Stomach (tissue), 4 donors: Measurements from ENCODE around the gene TFF1.

Experiments used
- CTCF ChIP-seq, 7 experiments: fragments of 450-650 bp in 4 of 7; fragments of 200-600 bp in 3 of 7; sonication (generic) in 3 of 7; IDR thresholded peaks; one replicate each; pipeline ENCODE4 v1.5.1; 2016 to 2019; ENCODE audit warnings: antibody characterized with exemption in 7 of 7, control low read depth in 2 of 7, mild to moderate bottlenecking in 1 of 7
- EP300 ChIP-seq: sonication (generic); formaldehyde crosslinking; IDR thresholded peaks from one replicate; pipeline ENCODE4 v1.6.1; 2017; ENCODE audit warnings: antibody characterized with exemption
- POLR2AphosphoS5 ChIP-seq, 3 donors: sonication (generic); formaldehyde crosslinking; IDR thresholded peaks; one replicate each; pipeline ENCODE4 v1.6.1; 2016; ENCODE audit warnings: antibody characterized with exemption in 3 of 3

GRCh38 chr21:42405064-42406013, 39.0 kb upstream of the TFF1 start:
- no peak for TF ChIP-seq EP300
- no peak for TF ChIP-seq POLR2AphosphoS5 (IDR thresholded peaks at IDR 0.05)
- no peak for TF ChIP-seq CTCF (IDR thresholded peaks at IDR 0.05)
